AG20443 (cell line): Measurements from ENCODE around the gene GUCY1A2.

ENCODE experiments used
- DNase-seq: peaks from one replicate; pipeline ENCODE4 v3.0.0; 2012; ENCODE audit warnings: low spot score, mixed read lengths

GUCY1A2 gene

GRCh38 chr11:106644824-106645223 lies 373.5 kb downstream of the GUCY1A2 start:
- no peak for DNase-seq

- DNase-seq, result no peak
These were observed 375.9 kb downstream of the GUCY1A2 start for GRCh38 chr11:106642331-106642730.

DNA sequence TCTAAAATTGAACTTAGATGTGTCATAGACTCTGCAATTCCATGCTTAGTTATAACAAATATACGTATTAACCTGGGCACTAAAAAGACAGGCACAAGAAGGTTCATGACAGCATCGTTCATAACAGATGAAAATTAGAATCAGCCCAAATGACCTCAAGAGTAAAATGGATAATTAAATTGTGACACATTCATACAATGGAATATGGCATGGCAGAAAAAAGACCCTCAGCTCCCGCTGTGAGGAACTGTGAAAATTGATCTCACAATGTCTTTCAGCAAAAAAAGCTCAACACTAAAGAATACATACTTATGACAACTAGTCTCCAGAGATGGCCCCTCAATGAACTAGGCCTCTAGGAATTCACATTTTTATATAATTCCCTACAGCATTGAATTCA lies 386.0 kb downstream of the GUCY1A2 start:
- DNase-seq, result no peak

- no peak for DNase-seq
These were observed 390.6 kb downstream of the GUCY1A2 start for GRCh38 chr11:106627694-106628093.

DNA sequence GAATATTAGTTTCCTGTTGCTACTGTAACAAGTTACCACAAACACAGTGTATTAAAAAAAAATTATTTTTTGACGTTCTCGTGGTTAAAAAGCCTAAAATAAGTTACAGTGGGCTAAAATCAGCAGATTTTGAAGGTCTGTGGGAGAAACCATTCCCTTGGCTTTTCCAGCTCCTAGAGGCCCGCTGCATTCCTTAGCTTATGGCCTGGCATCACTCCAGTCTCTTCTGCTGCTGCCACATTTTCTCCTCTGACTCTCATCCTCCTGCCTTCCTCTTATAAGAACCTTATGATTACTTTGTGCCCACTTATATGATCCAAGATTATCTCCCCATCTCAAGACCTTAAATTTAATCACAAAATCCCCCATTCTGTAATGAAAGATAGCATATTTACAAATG lies 392.7 kb downstream of the GUCY1A2 start:
- DNase-seq, result no peak

DNA sequence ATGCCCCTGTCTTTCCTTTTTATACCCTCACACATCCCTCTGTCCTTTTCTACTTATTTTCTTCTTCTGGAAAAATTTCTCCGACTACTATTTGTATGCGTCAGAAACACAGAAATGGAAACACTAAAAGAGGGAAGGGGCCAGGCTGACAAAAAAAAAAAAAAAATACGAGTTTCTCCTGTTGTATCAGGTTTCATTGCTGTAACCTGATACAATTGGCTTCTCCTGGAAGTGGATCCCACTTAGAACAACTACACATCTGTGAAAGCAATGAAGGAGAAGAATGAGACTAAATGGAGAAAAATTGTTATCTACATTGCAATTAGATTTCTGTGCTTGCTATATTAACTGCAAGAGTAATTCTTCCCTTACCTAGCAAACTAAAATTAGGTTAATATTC lies 393.9 kb downstream of the GUCY1A2 start:
- DNase-seq, result no peak
